ENCODE results near the gene TBXA2R.
"Not testable (repeated sequence)": the region's sequence is repeated elsewhere in the genome, so short reads cannot be mapped to it uniquely, and the experiment has no call there.

Gene TBXA2R

DNA sequence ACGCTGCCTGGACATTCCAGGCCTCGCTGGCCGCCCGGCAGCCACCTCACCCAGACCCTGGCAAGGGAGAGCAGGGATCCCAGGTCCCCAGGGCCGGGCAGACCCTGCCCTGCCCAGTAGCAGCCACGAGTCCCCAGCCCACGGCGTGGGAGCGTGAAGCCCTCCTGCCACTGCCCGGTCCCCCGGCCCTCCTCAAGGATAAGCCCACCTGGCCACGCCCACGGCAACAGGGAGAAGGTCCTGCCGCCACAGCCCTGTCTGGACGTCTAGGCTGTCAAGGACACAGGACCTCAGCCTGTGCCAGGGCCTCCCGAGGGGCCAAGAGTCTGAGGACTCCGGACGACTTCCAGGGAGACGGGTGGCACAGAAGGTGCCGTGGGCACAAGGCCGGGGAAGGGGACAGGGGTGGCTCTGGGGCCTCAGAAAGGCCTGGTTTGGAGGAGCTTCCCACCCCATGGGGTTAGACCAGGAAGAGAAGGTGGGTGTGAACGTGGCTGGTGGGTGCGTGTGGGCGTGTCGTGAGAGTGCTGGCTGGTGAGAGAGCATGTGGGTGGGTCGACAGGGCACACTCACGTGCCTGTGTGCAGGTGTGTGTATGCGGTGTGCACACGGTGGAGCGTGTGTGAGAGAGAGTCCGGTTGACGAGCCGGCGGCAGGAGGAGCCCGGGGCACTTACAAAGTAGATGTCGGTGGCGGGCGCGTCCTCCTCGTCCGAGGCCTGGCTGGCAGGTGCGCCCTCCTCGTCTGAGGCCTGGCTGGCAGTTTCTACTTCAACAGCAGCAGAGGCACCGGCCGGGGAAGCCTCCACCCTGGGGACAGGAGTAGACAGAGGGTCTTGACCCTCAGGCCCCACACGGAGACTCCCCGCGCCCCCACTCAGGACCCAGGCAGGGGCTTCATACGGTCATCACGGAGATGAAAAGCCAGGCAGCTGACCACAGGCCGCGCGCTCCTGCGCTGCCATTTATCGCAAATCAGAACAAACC lies 31.8 kb upstream of the TBXA2R start:
- no peak for DNase-seq

DNA sequence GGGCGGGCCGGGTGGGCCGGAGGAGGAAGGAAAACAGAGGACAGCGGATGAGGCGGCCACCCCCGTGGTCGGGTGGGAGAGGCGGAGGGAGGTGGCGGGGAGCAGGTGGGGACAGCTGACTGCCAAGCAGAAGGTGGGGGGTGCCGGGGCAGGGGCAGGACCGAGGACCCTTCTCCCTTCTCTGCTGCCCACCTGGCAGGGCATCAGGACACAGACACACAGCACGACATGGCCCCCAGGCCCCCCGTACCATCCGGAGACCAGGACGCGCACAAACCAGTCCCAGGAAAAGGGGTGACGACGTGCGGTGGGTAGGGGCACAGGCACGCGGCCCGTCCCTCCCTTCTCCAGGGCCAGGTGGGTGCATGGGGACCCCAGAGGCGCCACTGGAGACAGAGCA lies 30.9 kb upstream of the TBXA2R start:
- DNase-seq, result no peak

DNA sequence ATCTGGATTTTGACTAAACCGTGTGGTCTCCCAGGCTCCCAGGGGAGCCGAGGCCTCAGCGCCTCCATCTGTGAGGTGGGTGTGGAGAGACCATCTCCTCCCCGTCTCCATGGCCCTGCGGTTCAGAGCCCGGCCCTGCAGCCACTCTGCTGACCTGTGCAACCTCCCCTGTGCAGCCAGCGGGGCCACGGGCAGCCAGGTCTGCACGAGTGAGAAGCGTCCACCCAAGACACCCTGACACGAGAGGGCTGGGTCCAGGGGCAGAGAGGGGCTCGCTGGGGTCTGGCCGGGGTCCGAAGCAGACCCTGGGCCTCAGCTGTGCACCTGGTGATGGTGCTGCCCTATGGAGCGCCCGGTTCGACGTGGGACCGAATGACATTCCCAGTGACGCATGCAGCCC lies 30.3 kb upstream of the TBXA2R start:
- no peak for DNase-seq

DNA sequence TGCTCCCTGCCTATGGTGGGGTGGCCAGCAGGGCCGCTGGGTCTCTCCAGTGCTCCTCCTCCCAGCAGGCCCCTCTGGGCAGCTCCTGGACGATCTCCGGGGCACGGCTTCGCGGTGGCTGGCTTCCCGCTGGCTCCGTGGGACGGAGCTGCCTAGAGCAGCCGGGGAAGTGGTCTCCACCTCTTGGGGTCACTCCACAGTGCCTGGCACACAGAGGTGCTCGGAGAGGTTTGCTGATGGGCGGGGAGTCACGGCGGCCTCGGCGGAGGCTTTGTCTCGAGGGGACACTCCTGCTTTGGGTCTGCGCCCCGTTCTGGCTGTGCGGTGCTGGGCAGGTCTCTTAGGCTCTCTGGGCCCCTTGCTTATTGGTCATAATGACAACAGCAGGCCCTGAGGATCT lies 29.8 kb upstream of the TBXA2R start:
- no peak for DNase-seq

GRCh38 chr19:3634496-3635045 lies 27.9 kb upstream of the TBXA2R start:
- DNase-seq, result no peak

- DNase-seq, result no peak
These were observed 26.9 kb upstream of the TBXA2R start for GRCh38 chr19:3633559-3633988.

DNA sequence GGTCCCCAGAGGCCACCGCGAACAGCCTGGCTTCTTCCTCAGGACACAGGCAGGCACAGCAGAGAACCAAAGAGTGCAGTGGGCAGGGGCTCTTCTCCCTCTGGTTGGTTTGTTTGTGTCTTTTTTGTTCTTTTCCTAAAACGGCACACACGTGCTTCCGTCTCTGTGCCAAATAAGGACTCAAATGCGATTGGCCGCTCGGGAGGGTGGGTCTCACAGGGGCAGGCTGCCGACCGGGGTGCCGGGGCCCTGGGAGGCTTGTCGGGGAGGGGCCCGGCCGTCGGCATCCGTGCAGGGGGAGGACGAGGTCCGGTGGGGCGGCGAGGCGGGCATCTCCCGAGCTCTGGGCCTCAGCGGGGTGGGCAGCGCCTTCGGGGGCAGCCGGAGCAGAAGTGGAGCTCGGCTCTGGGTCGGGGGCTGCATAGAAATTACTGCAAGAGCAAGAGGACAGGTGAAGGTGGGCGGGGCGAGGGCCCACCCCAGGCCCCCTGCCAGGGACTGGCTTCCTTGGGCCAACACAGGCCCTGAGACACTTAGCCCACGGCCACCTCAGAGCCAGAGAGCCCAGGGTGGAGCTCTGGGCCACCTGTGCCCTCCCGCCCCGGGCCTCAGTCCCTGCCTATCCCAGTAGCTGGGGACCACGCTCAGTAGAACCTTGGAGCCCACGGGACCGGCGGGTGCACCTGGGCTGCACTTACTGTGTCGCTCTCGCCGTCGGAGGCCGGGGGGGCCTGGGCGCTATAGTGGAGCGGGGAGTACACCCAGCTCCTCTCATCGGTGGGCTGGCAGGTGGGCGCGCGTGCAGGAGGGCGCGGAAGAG lies 26.3 kb upstream of the TBXA2R start:
- DNase-seq, result no peak

DNA sequence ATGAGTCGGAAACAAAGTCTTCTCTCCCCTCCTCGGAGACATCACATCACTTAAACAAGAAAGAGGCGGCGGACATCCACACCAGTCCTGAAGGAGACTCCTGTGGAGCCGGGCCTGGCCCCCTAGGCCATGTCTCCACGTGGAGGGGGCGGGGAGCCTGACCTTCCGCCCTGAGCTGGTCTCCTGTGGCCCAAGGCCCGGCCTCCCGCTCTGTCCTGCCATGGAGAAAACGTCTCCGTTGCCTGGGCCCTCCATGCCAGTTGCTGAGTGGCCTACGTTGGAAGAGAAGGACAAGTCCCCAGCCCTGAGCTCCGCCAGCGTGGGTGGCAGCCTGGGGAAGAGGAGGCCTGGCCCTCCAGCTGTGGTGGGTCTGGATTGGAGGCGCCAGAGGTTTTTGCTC lies 25.4 kb upstream of the TBXA2R start:
- DNase-seq, result no peak

DNA sequence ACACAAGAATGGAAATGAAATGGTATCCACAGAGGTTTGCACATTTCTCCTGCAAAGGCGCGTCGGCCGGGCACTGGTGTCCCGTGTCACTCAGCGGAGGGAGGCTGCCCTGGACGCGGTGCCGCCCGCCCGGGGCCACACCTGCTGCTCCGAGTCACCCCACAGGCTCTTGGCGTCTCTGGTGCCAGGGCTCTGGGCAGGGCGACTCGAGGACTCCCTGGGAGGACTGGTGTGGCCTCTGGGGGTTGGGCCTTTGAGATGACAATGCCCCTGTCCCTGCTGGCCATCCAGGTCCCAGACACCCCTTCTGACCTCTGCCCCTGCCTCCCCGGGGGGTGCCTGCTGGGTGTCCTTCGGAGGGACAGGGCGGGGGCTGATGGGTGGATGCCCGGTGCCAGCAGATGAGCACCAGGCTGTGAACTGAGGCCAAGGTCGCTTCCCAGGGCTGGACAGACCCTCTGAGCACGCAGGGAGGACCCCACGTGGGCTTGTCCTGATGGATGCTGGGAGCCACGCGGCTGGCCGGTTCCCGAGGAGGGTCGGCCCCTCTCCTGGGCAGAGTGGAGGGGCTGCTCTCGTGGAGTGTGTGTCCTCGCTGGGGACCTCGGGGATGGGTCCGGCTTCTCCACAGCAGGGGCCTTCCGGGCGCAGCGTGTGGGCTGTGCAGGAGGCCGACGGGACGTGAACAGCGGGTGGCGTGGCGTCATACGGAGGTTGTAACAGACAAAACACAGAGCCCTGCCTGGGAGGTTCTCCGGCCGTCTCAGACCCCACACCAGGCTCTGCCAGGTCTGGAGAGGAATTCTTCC lies 24.6 kb upstream of the TBXA2R start:
- DNase-seq, result no peak

DNA sequence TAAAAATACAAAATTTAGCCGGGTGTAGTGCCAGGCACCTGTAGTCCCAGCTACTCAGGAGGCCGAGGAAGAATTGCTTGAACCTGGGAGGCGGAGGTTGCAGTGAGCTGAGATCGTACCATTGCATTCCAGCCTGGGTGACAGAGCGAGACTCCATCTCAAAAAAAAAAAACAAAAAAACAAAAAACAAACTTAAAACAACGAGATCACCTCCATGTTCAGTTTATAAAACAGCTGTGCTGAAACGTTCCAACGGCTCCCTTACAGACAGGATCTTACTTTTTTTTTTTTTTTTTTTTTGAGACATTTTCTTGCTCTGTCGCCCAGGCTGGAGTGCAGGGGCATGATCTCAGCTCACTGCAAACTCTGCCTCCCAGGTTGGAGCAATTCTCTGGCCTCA lies 22.1 kb upstream of the TBXA2R start:
- DNase-seq, result not testable (repeated sequence)

- DNase-seq, result no peak
These were observed 20.7 kb upstream of the TBXA2R start for GRCh38 chr19:3627351-3627723.

DNA sequence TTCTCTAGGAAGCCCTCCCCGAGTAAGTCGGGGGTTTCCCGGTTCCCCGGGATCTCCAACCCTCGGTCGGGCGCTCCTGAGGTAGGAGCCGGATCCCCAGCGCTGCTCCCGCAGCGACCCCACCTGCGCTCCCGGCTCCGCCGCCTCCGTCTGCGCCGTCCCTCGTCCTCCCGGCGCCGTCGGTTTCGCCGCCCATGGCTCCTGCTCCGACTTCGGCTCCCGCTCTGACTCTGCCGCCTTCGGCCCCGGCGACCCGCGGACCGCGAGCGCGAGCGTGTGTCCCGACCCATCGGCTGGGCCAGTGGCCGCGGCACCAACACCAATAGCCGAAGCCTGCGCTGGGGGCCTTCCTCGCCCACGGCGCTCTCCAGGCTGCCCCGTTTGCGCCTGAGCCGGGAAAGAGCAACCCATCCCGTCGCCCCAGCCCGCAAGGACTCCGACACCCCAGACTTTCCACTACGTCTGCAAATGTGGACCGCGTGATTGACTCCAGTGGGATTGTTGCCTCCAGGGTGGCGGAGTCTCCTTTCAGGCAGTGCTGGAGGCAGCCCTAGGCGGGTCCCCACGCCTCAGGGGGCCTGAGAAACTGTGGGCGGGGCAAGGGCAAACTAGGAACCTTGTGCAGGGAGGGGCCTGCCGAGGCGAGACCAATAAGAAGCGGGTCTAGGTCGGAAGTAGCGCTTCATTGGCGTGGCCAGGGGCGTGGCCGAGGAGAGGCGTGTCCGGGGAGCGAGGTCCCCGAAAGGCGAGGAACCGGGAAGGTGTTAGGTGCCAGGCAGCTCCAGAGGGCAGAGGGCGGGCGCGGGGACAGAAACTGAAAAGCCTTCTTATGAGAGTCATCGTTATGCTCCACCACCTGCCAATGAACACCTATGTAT lies 20.0 kb upstream of the TBXA2R start, which contains the start of gene CACTIN:
TSS of gene CACTIN (minus strand) at position 318 of the 878 bp plus-strand sequence. CDS start at position 290, 28 bp downstream.
- DNase-seq, result peak; percentile 100

GRCh38 chr19:3625996-3626472 lies 19.4 kb upstream of the TBXA2R start:
- DNase-seq, result no peak

- DNase-seq, result no peak
These were observed 17.0 kb upstream of the TBXA2R start for GRCh38 chr19:3623716-3624115.

GRCh38 chr19:3622224-3622623 lies 15.5 kb upstream of the TBXA2R start:
- no peak for DNase-seq

DNA sequence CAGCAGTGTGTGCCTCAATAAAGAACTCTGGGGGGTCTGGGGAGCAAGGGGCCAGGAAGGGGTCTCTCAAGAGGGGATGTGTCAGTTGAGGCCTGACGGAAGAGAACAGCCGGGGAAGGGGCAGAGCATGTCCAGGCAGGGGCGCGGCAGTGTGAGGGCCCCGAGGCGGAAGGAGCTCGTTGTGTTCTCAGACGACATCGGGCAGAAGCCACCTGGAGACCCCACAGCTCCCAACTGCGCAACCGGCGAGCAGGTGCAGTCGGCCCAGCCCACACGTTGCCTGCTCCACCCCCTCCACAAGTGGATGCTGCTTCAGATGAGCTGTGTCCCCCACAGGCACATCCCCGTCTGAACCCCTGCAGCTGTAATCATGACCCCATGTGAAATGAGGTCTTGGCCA lies 15.0 kb upstream of the TBXA2R start:
- no peak for DNase-seq

GRCh38 chr19:3620817-3621547 lies 14.3 kb upstream of the TBXA2R start:
- DNase-seq, result no peak

GRCh38 chr19:3620145-3620816 lies 13.6 kb upstream of the TBXA2R start:
- no peak for DNase-seq

- no peak for DNase-seq
These were observed 12.9 kb upstream of the TBXA2R start for GRCh38 chr19:3619631-3620012.

All from retina (tissue), 1 donor.